Stomach (tissue), 4 donors: ENCODE measurements around the gene LDB2.

Source experiments
- EP300 ChIP-seq: sonication (generic); formaldehyde crosslinking; IDR thresholded peaks from one replicate; pipeline ENCODE4 v1.6.1; 2017; ENCODE audit warnings: antibody characterized with exemption
- POLR2AphosphoS5 ChIP-seq, 3 donors: sonication (generic); formaldehyde crosslinking; IDR thresholded peaks; one replicate each; pipeline ENCODE4 v1.6.1; 2016; ENCODE audit warnings: antibody characterized with exemption in 3 of 3
- TF ChIP-seq, protein P1 (sequence below), 7 experiments: fragments of 450-650 bp in 4 of 7; fragments of 200-600 bp in 3 of 7; sonication (generic) in 3 of 7; IDR thresholded peaks; one replicate each; pipeline ENCODE4 v1.5.1; 2016 to 2019; ENCODE audit warnings: antibody characterized with exemption in 7 of 7, control low read depth in 2 of 7, mild to moderate bottlenecking in 1 of 7

- TF ChIP-seq, protein P1, sequence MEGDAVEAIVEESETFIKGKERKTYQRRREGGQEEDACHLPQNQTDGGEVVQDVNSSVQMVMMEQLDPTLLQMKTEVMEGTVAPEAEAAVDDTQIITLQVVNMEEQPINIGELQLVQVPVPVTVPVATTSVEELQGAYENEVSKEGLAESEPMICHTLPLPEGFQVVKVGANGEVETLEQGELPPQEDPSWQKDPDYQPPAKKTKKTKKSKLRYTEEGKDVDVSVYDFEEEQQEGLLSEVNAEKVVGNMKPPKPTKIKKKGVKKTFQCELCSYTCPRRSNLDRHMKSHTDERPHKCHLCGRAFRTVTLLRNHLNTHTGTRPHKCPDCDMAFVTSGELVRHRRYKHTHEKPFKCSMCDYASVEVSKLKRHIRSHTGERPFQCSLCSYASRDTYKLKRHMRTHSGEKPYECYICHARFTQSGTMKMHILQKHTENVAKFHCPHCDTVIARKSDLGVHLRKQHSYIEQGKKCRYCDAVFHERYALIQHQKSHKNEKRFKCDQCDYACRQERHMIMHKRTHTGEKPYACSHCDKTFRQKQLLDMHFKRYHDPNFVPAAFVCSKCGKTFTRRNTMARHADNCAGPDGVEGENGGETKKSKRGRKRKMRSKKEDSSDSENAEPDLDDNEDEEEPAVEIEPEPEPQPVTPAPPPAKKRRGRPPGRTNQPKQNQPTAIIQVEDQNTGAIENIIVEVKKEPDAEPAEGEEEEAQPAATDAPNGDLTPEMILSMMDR (IDR thresholded peaks at IDR 0.05), result no peak
- TF ChIP-seq EP300, result no peak
- TF ChIP-seq POLR2AphosphoS5 (IDR thresholded peaks at IDR 0.05), result no peak
These were observed 170.3 kb downstream of the LDB2 start for GRCh38 chr4:16728111-16728510.
